Measurements from ENCODE around the gene ABCA1. TPM values are rescaled to one million over a fixed set of nuclear protein-coding genes. Genes with fewer than 3 reads are reported as not detected.

The ABCA1 gene
- total RNA-seq, 3 donors from 2014 or later = 26.6 to 111 (median 36.8) TPM

GRCh38 chr9:104876587-104876986 is 51.4 kb downstream of the ABCA1 start:
- no peak overlapping the region for H3K4me3 ChIP-seq
- H3K9me3 ChIP-seq = no peaks in the 10 kb centered on the region
- no peaks in the 10 kb centered on the region for H3K36me3 ChIP-seq (ENCODE audit: low read depth)
- no peak for TF ChIP-seq CTCF (IDR thresholded peaks at IDR 0.05)
- ATAC-seq = no peak
- peaks cover 6% of the 10 kb centered on the region for H3K4me1 ChIP-seq (ENCODE audit: low read depth)
- intact Hi-C loops (cut with DNase I, micrococcal nuclease) = no loop called here
- DNase-seq = no peak

- no peak for ATAC-seq
- TF ChIP-seq CTCF (IDR thresholded peaks at IDR 0.05) = no peak
- no peaks in the 10 kb centered on the region for H3K9me3 ChIP-seq
- H3K4me3 ChIP-seq = no peak overlapping the region
- no peaks in the 10 kb centered on the region for H3K36me3 ChIP-seq (ENCODE audit: low read depth)
- no peak for DNase-seq
- intact Hi-C loops (cut with DNase I, micrococcal nuclease) = no loop called here
- H3K4me1 ChIP-seq (ENCODE audit: low read depth) = peaks cover 3% of the 10 kb centered on the region
These were observed 52.1 kb downstream of the ABCA1 start for GRCh38 chr9:104875897-104876296.

- Histone ChIP-seq H3K4me3 (no peak overlapping the region), H3K4me1 (ENCODE audit: low read depth) (peaks cover 3% of the 10 kb centered on the region), H3K9me3 (no peaks in the 10 kb centered on the region), H3K36me3 (ENCODE audit: low read depth) (no peaks in the 10 kb centered on the region)
- no peak for DNase-seq
- no peak for ATAC-seq
- intact Hi-C loops (cut with DNase I, micrococcal nuclease) = no loop called here
- no peak for TF ChIP-seq CTCF (IDR thresholded peaks at IDR 0.05)
These were observed 52.6 kb downstream of the ABCA1 start for GRCh38 chr9:104875320-104875719.

- intact Hi-C loops (cut with DNase I, micrococcal nuclease) = no loop called here
- no peak for ATAC-seq
These were observed 54.5 kb downstream of the ABCA1 start for GRCh38 chr9:104873489-104873850.

GRCh38 chr9:104872656-104873488 is 55.1 kb downstream of the ABCA1 start:
- Histone ChIP-seq H3K36me3 (ENCODE audit: low read depth) (no peaks in the 10 kb centered on the region), H3K4me1 (ENCODE audit: low read depth) (peaks cover 10% of the 10 kb centered on the region), H3K9me3 (no peaks in the 10 kb centered on the region), H3K4me3 (no peak overlapping the region)
- no peak for TF ChIP-seq CTCF (IDR thresholded peaks at IDR 0.05)
- DNase-seq (peak in 1 of 3 donors; percentile 16), ATAC-seq (peak; percentile 52)
- intact Hi-C loops (cut with DNase I, micrococcal nuclease) = no loop called here

More at GRCh38 chr9:104873489-104873850, 54.5 kb downstream of the ABCA1 start:
- TF ChIP-seq CTCF (IDR thresholded peaks at IDR 0.05) = no peak
- Histone ChIP-seq H3K4me3 (no peak overlapping the region), H3K4me1 (ENCODE audit: low read depth) (peaks cover 10% of the 10 kb centered on the region), H3K9me3 (no peaks in the 10 kb centered on the region), H3K36me3 (ENCODE audit: low read depth) (no peaks in the 10 kb centered on the region)
- no peak for DNase-seq
